Mesothelial cell of epicardium (in vitro differentiated cells): ENCODE measurements around the gene TMEM132C. TPM values are rescaled to one million over a fixed set of nuclear protein-coding genes. Genes with fewer than 3 reads are reported as not detected.

Experiments used
- DNase-seq, 2 experiments: peaks; one replicate each; pipeline ENCODE4 v3.0.0; 2021; ENCODE audit warnings: low spot score in 2 of 2; ENCODE audit not compliant: unreplicated experiment in 2 of 2
- H3K27ac Mint-ChIP-seq: 2 replicates; pipeline ENCODE4 v1.8.0; 2021; ENCODE audit warnings: mixed read lengths
- H3K27me3 Mint-ChIP-seq: 2 replicates; pipeline ENCODE4 v1.8.0; 2021; ENCODE audit warnings: low read depth, mixed read lengths
- H3K36me3 Mint-ChIP-seq: 2 replicates; pipeline ENCODE4 v1.8.0; 2021; ENCODE audit warnings: mixed read lengths
- H3K4me1 Mint-ChIP-seq: 2 replicates; pipeline ENCODE4 v1.8.0; 2021; ENCODE audit warnings: mixed read lengths
- H3K4me3 Mint-ChIP-seq: 2 replicates; pipeline ENCODE4 v1.8.0; 2021; ENCODE audit warnings: mild to moderate bottlenecking, moderate library complexity, mixed read lengths
- H3K9me3 Mint-ChIP-seq: 2 replicates; pipeline ENCODE4 v1.8.0; 2021; ENCODE audit warnings: mixed read lengths
- total RNA-seq: library from RNA; stranded (reverse); gene quantifications from 3 replicates; pipeline ENCODE4 v1.2.1, GENCODE V29; 2021
- TF ChIP-seq, protein P1 (sequence below): fragments of 200-600 bp; sonication (generic); IDR thresholded peaks from one replicate; pipeline ENCODE4 v1.5.0; 2021; ENCODE audit warnings: antibody characterized with exemption; ENCODE audit not compliant: unreplicated experiment

TMEM132C gene
- total RNA-seq, 1 donor from 2014 or later = 25.5 TPM

DNA sequence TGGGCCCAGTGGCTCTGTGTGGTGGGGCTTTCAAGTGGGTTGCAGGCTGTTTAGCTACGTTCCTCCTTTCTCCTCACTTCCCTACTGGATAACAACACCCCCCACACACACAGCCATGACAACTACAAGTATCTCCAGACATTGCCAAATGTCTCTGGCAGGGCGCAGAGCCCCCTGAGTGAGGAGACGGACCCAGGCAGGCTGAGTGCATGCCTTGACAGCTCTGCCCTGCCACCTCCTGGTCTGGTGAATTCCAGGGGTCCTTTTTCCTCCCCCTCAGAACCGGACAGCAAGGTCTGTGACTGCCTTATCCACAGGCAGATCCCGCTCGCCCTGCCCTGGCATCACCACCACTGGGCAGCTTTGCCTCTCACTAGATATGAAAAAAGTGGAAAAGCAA lies 276.5 kb downstream of the TMEM132C start:
- H3K27me3 Mint-ChIP-seq = no peaks in the 10 kb centered on the region
- DNase-seq = no peak
- H3K9me3 Mint-ChIP-seq = no peaks in the 10 kb centered on the region
- TF ChIP-seq, protein P1, sequence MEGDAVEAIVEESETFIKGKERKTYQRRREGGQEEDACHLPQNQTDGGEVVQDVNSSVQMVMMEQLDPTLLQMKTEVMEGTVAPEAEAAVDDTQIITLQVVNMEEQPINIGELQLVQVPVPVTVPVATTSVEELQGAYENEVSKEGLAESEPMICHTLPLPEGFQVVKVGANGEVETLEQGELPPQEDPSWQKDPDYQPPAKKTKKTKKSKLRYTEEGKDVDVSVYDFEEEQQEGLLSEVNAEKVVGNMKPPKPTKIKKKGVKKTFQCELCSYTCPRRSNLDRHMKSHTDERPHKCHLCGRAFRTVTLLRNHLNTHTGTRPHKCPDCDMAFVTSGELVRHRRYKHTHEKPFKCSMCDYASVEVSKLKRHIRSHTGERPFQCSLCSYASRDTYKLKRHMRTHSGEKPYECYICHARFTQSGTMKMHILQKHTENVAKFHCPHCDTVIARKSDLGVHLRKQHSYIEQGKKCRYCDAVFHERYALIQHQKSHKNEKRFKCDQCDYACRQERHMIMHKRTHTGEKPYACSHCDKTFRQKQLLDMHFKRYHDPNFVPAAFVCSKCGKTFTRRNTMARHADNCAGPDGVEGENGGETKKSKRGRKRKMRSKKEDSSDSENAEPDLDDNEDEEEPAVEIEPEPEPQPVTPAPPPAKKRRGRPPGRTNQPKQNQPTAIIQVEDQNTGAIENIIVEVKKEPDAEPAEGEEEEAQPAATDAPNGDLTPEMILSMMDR = no peak
- no peak overlapping the region for H3K27ac Mint-ChIP-seq
- no peaks in the 10 kb centered on the region for H3K4me1 Mint-ChIP-seq
- no peaks in the 10 kb centered on the region for H3K36me3 Mint-ChIP-seq
- no peak overlapping the region for H3K4me3 Mint-ChIP-seq

DNA sequence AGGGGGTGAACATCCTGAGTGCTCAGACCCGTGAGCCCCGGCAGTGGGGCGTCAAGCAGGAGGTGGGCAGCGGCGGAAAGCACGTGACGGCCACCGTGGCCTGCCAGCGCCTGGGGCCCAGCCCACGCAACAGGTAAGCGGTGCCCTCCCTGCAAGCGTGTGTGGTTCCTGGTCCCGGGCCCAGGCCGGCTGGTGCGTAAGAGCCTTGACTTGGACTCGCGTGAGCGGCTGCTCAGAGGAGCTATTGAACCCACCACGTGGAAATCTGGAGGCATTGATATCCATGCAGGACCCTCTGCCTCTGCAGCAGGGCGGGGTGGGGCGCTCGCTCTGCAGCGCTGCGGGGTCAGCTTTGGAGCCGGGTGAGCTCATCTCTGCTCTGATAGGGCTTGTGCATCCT lies 277.0 kb downstream of the TMEM132C start:
- no peak for DNase-seq
- Mint-ChIP-seq H3K27me3 (no peaks in the 10 kb centered on the region), H3K36me3 (no peaks in the 10 kb centered on the region), H3K9me3 (no peaks in the 10 kb centered on the region), H3K4me3 (no peak overlapping the region), H3K4me1 (no peaks in the 10 kb centered on the region), H3K27ac (no peak overlapping the region)
- TF ChIP-seq, protein P1 = no peak

DNA sequence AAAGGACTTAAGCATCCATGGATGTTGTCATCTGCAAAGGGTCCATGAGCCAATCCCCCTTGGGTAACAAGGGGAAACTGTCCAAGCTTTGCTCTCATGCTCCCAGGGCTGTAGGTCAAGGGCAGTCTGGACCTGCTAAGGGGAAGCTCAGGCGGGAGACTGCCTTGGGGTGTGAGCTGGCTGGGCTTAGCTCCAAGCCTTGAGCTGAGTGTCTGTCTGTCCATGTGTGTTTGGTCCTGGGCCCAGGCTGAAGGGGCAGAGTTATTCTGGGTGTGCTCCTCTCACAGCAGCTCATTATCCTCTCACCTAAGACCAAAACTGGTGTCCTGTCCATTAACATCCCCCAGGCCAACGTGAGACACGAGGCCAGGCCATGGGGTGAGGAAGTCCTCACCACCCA lies 282.0 kb downstream of the TMEM132C start:
- Mint-ChIP-seq H3K27me3 (peaks cover 7% of the 10 kb centered on the region), H3K4me3 (no peak overlapping the region), H3K27ac (no peak overlapping the region), H3K4me1 (peaks cover 6% of the 10 kb centered on the region), H3K36me3 (no peaks in the 10 kb centered on the region), H3K9me3 (no peaks in the 10 kb centered on the region)
- TF ChIP-seq, protein P1 = no peak
- no peak for DNase-seq

DNA sequence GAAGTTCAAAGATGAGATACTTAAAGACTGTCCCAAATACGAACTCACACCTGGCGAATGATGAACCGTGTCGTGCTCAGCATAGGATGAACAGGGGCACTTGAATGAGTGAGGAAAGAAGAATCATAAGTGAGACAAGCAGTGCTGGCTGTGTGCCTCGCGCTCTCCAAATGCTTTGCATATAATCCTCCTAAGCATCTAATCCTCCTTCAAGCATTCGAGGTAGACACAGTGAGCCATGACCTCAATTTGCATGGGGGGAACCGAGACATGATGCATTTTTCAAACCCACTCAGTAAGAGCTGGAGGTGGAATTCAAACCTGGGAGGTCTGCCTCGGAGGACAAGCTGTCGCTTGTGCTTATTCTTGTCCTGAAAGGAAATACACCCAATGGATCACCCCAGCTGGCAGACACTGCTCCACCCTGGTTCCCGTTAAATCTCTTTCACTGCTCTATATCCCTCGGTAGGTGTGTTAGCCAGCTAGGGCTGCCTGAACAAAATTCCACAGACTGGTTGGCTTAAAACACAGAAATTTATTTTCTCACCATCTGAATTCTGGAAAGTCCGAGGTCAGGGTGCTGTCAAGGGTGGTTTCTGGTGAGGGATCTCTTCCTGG lies 282.7 kb downstream of the TMEM132C start:
- TF ChIP-seq, protein P1 = no peak
- Mint-ChIP-seq H3K9me3 (no peaks in the 10 kb centered on the region), H3K27me3 (peaks cover 10% of the 10 kb centered on the region), H3K36me3 (no peaks in the 10 kb centered on the region), H3K4me1 (peaks cover 6% of the 10 kb centered on the region), H3K4me3 (no peak overlapping the region), H3K27ac (no peak overlapping the region)
- no peak for DNase-seq

DNA sequence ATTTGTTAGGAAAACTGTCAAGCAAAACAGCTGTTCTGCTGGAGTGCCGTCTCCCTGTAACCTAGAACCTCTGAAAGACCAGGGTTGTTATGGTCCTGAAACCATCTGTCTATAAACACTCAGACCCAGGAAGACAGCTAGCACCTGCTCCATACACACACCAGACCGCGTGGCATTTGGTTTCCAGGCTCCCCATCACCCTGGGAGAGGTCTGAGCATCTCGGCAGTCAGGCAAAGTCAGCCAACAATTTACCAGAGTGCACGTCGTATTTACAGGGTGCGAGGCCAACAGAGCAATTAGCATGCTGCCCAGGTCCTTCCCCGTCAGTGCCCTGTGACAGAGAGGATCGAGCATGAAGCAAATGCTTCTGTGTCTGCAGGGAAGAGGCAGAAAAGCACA lies 284.3 kb downstream of the TMEM132C start:
- no peaks in the 10 kb centered on the region for H3K36me3 Mint-ChIP-seq
- DNase-seq = no peak
- peaks cover 10% of the 10 kb centered on the region for H3K27me3 Mint-ChIP-seq
- TF ChIP-seq, protein P1 = no peak
- no peaks in the 10 kb centered on the region for H3K9me3 Mint-ChIP-seq
- no peak overlapping the region for H3K4me3 Mint-ChIP-seq
- no peak overlapping the region for H3K27ac Mint-ChIP-seq
- H3K4me1 Mint-ChIP-seq = peaks cover 6% of the 10 kb centered on the region
